K562 (cell line): ENCODE data around the gene RPUSD1.

Source experiments
- CTCF ChIP-seq, 3 experiments: IDR thresholded peaks in 2 of 3; conservative IDR thresholded peaks in 1 of 3; 2 replicates each; pipeline ENCODE4 v1.5.1; 2011 to 2012; ENCODE audit warnings: low read length in 3 of 3, mild to moderate bottlenecking in 3 of 3, control low read depth in 2 of 3, improper control_type of control experiment in 1 of 3, inconsistent platforms in 1 of 3, low read depth in 1 of 3, mixed read lengths in 1 of 3, moderate library complexity in 1 of 3; ENCODE audit not compliant: insufficient read depth in 2 of 3
- EZH2 ChIP-seq: IDR thresholded peaks from 2 replicates; pipeline ENCODE4 v1.6.1; 2012; ENCODE audit warnings: low read depth, mild to moderate bottlenecking, inconsistent platforms, low read length, borderline replicate concordance
- JUN ChIP-seq, 2 experiments: sonication (generic) in 1 of 2; formaldehyde crosslinking in 1 of 2; IDR thresholded peaks; 2 replicates each; pipeline versions ENCODE4 v1.6.1 to v1.8.0; 2012 to 2022; ENCODE audit warnings: borderline replicate concordance in 2 of 2, mild to moderate bottlenecking in 2 of 2, improper control_type of control experiment in 1 of 2, low read depth in 1 of 2, low read length in 1 of 2, missing genetic modification reagents in 1 of 2
- MXI1 ChIP-seq: IDR thresholded peaks from 2 replicates; pipeline ENCODE4 v1.6.1; 2011; ENCODE audit warnings: low read depth, mild to moderate bottlenecking, improper control_type of control experiment, low read length
- POLR2A ChIP-seq: fragments of 450-650 bp; conservative IDR thresholded peaks from 2 replicates; pipeline ENCODE4 v1.6.1; 2016
- RUNX1 ChIP-seq: sonication (generic); IDR thresholded peaks from 2 replicates; pipeline ENCODE4 v1.6.1; 2016; ENCODE audit warnings: antibody characterized with exemption, low read depth
- SAFB2 ChIP-seq: fragments of 200-400 bp; formaldehyde crosslinking; IDR thresholded peaks from 2 replicates; pipeline ENCODE4 v1.6.1; 2018; ENCODE audit warnings: borderline replicate concordance, low read length, low read depth, moderate library complexity; ENCODE audit not compliant: severe bottlenecking
- SNAPC5 ChIP-seq: fragments of 250-450 bp; sonication (Bioruptor Pico); IDR thresholded peaks from 2 replicates; pipeline ENCODE4 v1.8.0; 2021; ENCODE audit warnings: moderate library complexity, mild to moderate bottlenecking, inconsistent platforms
- TCF7 ChIP-seq: sonication (generic); IDR thresholded peaks from 2 replicates; pipeline ENCODE4 v1.6.1; 2016; ENCODE audit warnings: antibody characterized with exemption, borderline replicate concordance
- TSC22D4 ChIP-seq: fragments of 450-650 bp; IDR thresholded peaks from 2 replicates; pipeline ENCODE4 v1.6.1; 2016; ENCODE audit warnings: missing genetic modification characterization, missing biosample characterization, control low read depth
- ZNF12 ChIP-seq: sonication (generic); formaldehyde crosslinking; IDR thresholded peaks from 2 replicates; pipeline ENCODE4 v1.4.0; 2020; ENCODE audit warnings: mild to moderate bottlenecking, missing genetic modification reagents
- ZNF3 ChIP-seq: fragments of 250-450 bp; sonication (Bioruptor Pico); IDR thresholded peaks from 2 replicates; pipeline ENCODE4 v1.5.0; 2021; ENCODE audit warnings: mild to moderate bottlenecking, moderate library complexity

- TF ChIP-seq TCF7 (no peak), POLR2A (no peak), CTCF (IDR thresholded peaks at IDR 0.05 in 2 of 3, conservative IDR thresholded peaks at IDR 0.05 in 1 of 3; ENCODE audit: insufficient read depth in 2 of 3, low read depth in 1 of 3, low read length in 3 of 3) (no peak), JUN (IDR thresholded peaks at IDR 0.05; ENCODE audit: borderline replicate concordance, low read depth, low read length) (no peak), JUN (CRISPR knock-in tag; IDR thresholded peaks at IDR 0.05; ENCODE audit: borderline replicate concordance) (no peak), TSC22D4 (tag) (no peak), RUNX1 (no peak), ZNF12 (no peak), MXI1 (no peak), EZH2 (no peak), SAFB2 (no peak), ZNF3 (CRISPR knock-in tag) (no peak), SNAPC5 (CRISPR knock-in tag) (no peak)
Observed at GRCh38 chr16:821751-822150, 33.6 kb upstream of the RPUSD1 start.
